Gastrocnemius medialis (tissue), 4 donors: Measurements from ENCODE around the gene CEP72. TPM values are rescaled to one million over a fixed set of nuclear protein-coding genes. Genes with fewer than 3 reads are reported as not detected.
"Not testable (repeated sequence)": the region's sequence is repeated elsewhere in the genome, so short reads cannot be mapped to it uniquely, and the experiment has no call there.

Experiments
- ATAC-seq, 2 donors: fragments of 150-250 bp; one replicate each; pipeline ENCODE4 v1.9.1; 2016
- DNase-seq, 2 donors: peaks; one replicate each; pipeline ENCODE4 v3.0.0-alpha.2; 2019
- H3K27ac ChIP-seq, 4 donors: fragments of 200-600 bp; sonication (generic); 1 replicate in 1 of 4; 2 replicates in 3 of 4; pipeline ENCODE4 v1.5.1; 2016 to 2018; ENCODE audit warnings: mild to moderate bottlenecking in 2 of 4, moderate library complexity in 1 of 4
- H3K27me3 ChIP-seq, 3 donors: fragments of 200-600 bp; sonication (generic) in 2 of 3; 1 replicate in 1 of 3; 2 replicates in 2 of 3; pipeline versions ENCODE4 v1.5.1 to v1.6.0; 2016 to 2019; ENCODE audit warnings: mild to moderate bottlenecking in 1 of 3, moderate library complexity in 1 of 3
- H3K36me3 ChIP-seq, 2 donors: fragments of 200-600 bp; sonication (generic) in 1 of 2; one replicate each; pipeline ENCODE4 v1.5.1; 2017 to 2018
- H3K4me1 ChIP-seq, 2 donors: fragments of 200-600 bp; sonication (generic) in 1 of 2; one replicate each; pipeline ENCODE4 v1.5.1; 2016 to 2017; ENCODE audit warnings: mild to moderate bottlenecking in 2 of 2
- H3K4me3 ChIP-seq, 4 donors: fragments of 200-600 bp; sonication (generic) in 3 of 4; 1 replicate in 1 of 4; 2 replicates in 3 of 4; pipeline ENCODE4 v1.5.1; 2016 to 2019; ENCODE audit warnings: mild to moderate bottlenecking in 2 of 4
- H3K9me3 ChIP-seq, 3 donors: fragments of 200-600 bp; sonication (generic) in 2 of 3; 1 replicate in 1 of 3; 2 replicates in 2 of 3; pipeline ENCODE4 v1.5.1; 2016 to 2019
- CTCF ChIP-seq, 5 experiments: fragments of 450-650 bp in 3 of 5; fragments of 200-600 bp in 2 of 5; sonication (generic) in 2 of 5; IDR thresholded peaks in 4 of 5; conservative IDR thresholded peaks in 1 of 5; 1 replicate in 4 of 5; 2 replicates in 1 of 5; pipeline ENCODE4 v1.5.1; 2016 to 2019; ENCODE audit warnings: antibody characterized with exemption in 5 of 5, mild to moderate bottlenecking in 3 of 5, moderate library complexity in 3 of 5
- POLR2A ChIP-seq, 2 donors: fragments of 450-650 bp; IDR thresholded peaks; one replicate each; pipeline ENCODE4 v1.6.1; 2017; ENCODE audit warnings: antibody characterized with exemption in 2 of 2, mild to moderate bottlenecking in 2 of 2, moderate library complexity in 2 of 2
- in situ Hi-C, 4 donors: fragments of 200-750 bp; cut with MboI; loops; one replicate each; pipeline versions ENCODE4 v1.15.0 to v1.8.0; 2017; ENCODE audit warnings: low sequenced_read_pairs in 4 of 4
- intact Hi-C: fragments of 100-400 bp; cut with DNase I; formaldehyde crosslinking; loops from one replicate; pipeline ENCODE4 v1.15.1; 2023; ENCODE audit warnings: low total_unique reads
- total RNA-seq, 4 donors: library from RNA; depleted of rRNA; stranded (reverse); fragments of >200 nt; gene quantifications; one replicate each; pipeline versions ENCODE4 v1.1.0 to v1.2.3, GENCODE V29; 2016

Gene CEP72
- total RNA-seq, 4 donors from 2014 or later, result 0.36 to 0.56 (median 0.40) TPM; not detected in 1

- in situ Hi-C loops (no loop called here), intact Hi-C loops (no loop called here)
- DNase-seq (peak in 1 of 2 donors; percentile 7), ATAC-seq (no peak)
- H3K36me3 ChIP-seq, result no peaks in the 10 kb centered on the region
- H3K27ac ChIP-seq, result no peak overlapping the region
- no peaks in the 10 kb centered on the region for H3K27me3 ChIP-seq
- TF ChIP-seq POLR2A (IDR thresholded peaks at IDR 0.05), result no peak
- TF ChIP-seq CTCF (IDR thresholded peaks at IDR 0.05 in 4 of 5, conservative IDR thresholded peaks at IDR 0.05 in 1 of 5), result no peak
- H3K4me1 ChIP-seq, result peaks cover 36 to 59% of the 10 kb centered on the region in 2 donors
- no peaks in the 10 kb centered on the region for H3K9me3 ChIP-seq
- no peak overlapping the region for H3K4me3 ChIP-seq
Measured at GRCh38 chr5:675871-676698, 63.9 kb downstream of the CEP72 start.

- TF ChIP-seq CTCF (IDR thresholded peaks at IDR 0.05 in 4 of 5, conservative IDR thresholded peaks at IDR 0.05 in 1 of 5) (no peak), POLR2A (IDR thresholded peaks at IDR 0.05) (no peak)
- in situ Hi-C loops (no loop called here), intact Hi-C loops (no loop called here)
- ATAC-seq (no peak), DNase-seq (no peak)
- no peaks in the 10 kb centered on the region for H3K9me3 ChIP-seq
- H3K4me1 ChIP-seq, result peaks cover 31 to 59% of the 10 kb centered on the region in 2 donors
- no peak overlapping the region for H3K4me3 ChIP-seq
- H3K27me3 ChIP-seq, result no peaks in the 10 kb centered on the region
- no peaks in the 10 kb centered on the region for H3K36me3 ChIP-seq
- no peak overlapping the region for H3K27ac ChIP-seq
Measured at GRCh38 chr5:676699-677076, 64.5 kb downstream of the CEP72 start.

GRCh38 chr5:677131-678101 is 65.3 kb downstream of the CEP72 start:
- Histone ChIP-seq H3K9me3 (no peaks in the 10 kb centered on the region), H3K27ac (no peak overlapping the region), H3K27me3 (no peaks in the 10 kb centered on the region), H3K4me1 (peaks cover 24 to 56% of the 10 kb centered on the region in 2 donors), H3K4me3 (no peak overlapping the region), H3K36me3 (no peaks in the 10 kb centered on the region)
- in situ Hi-C loops, result no loop called here
- intact Hi-C loops, result no loop called here
- ATAC-seq (no peak), DNase-seq (peak in 1 of 2 donors; percentile 8)
- no peak for TF ChIP-seq POLR2A (IDR thresholded peaks at IDR 0.05)
- TF ChIP-seq CTCF (IDR thresholded peaks at IDR 0.05 in 4 of 5, conservative IDR thresholded peaks at IDR 0.05 in 1 of 5), result no peak

- H3K4me3 ChIP-seq, H3K36me3 ChIP-seq, H3K27ac ChIP-seq, H3K9me3 ChIP-seq, in situ Hi-C loops, intact Hi-C loops, H3K27me3 ChIP-seq, ATAC-seq, DNase-seq: not testable (repeated sequence)
- H3K4me1 ChIP-seq, result peaks cover 13 to 56% of the 10 kb centered on the region in 2 donors
Measured at GRCh38 chr5:678521-678920, 66.4 kb downstream of the CEP72 start.

- not testable (repeated sequence) for DNase-seq, H3K9me3 ChIP-seq
Measured at GRCh38 chr5:679166-679895, 67.2 kb downstream of the CEP72 start.

GRCh38 chr5:680118-680795 is 68.1 kb downstream of the CEP72 start:
- H3K27me3 ChIP-seq, intact Hi-C loops, H3K36me3 ChIP-seq, H3K9me3 ChIP-seq, H3K4me3 ChIP-seq, in situ Hi-C loops, H3K27ac ChIP-seq, ATAC-seq, DNase-seq: not testable (repeated sequence)
- peaks cover 0 to 51% of the 10 kb centered on the region in 2 donors for H3K4me1 ChIP-seq

More at GRCh38 chr5:679166-679895, 67.2 kb downstream of the CEP72 start:
- in situ Hi-C loops, H3K27ac ChIP-seq, intact Hi-C loops, H3K36me3 ChIP-seq, H3K27me3 ChIP-seq, ATAC-seq, H3K4me3 ChIP-seq: not testable (repeated sequence)
- H3K4me1 ChIP-seq, result peaks cover 6 to 56% of the 10 kb centered on the region in 2 donors

GRCh38 chr5:680836-681235 is 68.7 kb downstream of the CEP72 start:
- H3K27ac ChIP-seq, DNase-seq, H3K9me3 ChIP-seq, H3K4me3 ChIP-seq, ATAC-seq, H3K36me3 ChIP-seq, intact Hi-C loops, H3K27me3 ChIP-seq, in situ Hi-C loops: not testable (repeated sequence)
- peaks cover 0 to 45% of the 10 kb centered on the region in 2 donors for H3K4me1 ChIP-seq
